AG04449 (cell line): ENCODE data around the gene TXNRD2.

Experiments
- CTCF ChIA-PET: fragments of 350-600 bp; formaldehyde crosslinking; extraction: SDS; loops from one replicate; lab custom pipeline; 2021; ENCODE audit warnings: antibody characterized with exemption; lab: Yijun Ruan, JAX
- POLR2A ChIA-PET: fragments of 400-600, 350-600 bp; formaldehyde crosslinking; extraction: SDS; loops from one replicate; lab custom pipeline; 2020; ENCODE audit warnings: antibody characterized with exemption, inconsistent platforms; lab: Yijun Ruan, JAX
- DNase-seq: peaks from one replicate; pipeline ENCODE4 v3.0.0-alpha.2; 2010; ENCODE audit warnings: low read depth, low spot score
- H3K4me3 ChIP-seq: 2 replicates; pipeline ENCODE4 v1.5.1; 2011; ENCODE audit warnings: low read depth, mild to moderate bottlenecking, control low read depth, low read length
- CTCF ChIP-seq: IDR thresholded peaks from one replicate; pipeline ENCODE4 v1.5.1; 2011; ENCODE audit warnings: mild to moderate bottlenecking, moderate library complexity, low read length, control low read depth, inconsistent platforms; ENCODE audit not compliant: insufficient read depth; ENCODE audit errors: missing control alignments

TXNRD2 gene

GRCh38 chr22:19972652-19973550 lies 31.3 kb upstream of the TXNRD2 start:
- no peak for DNase-seq
- no peak overlapping the region for H3K4me3 ChIP-seq
- TF ChIP-seq CTCF: no peak
- ChIA-PET POLR2A (interaction anchor here (1.1 to 2.4 kb wide), 2 partner anchors 12 to 40 kb away, joined by 4 to 8 read pairs; no protein-coding TSS in a partner anchor), CTCF (interaction anchor here (0.9 to 11.5 kb wide), 7 partner anchors 9 to 242 kb away, joined by 3 to 172 read pairs (median 5); no protein-coding TSS in a partner anchor)

GRCh38 chr22:19972251-19972650 lies 30.6 kb upstream of the TXNRD2 start:
- ChIA-PET POLR2A (interaction anchor here (2.4 kb wide), 1 partner anchor 41 kb away, joined by 8 read pairs; no protein-coding TSS in a partner anchor), CTCF (interaction anchor here (0.9 to 11.5 kb wide), 7 partner anchors 10 to 55 kb away, joined by 3 to 172 read pairs (median 9); no protein-coding TSS in a partner anchor)
- no peak for TF ChIP-seq CTCF
- DNase-seq: no peak
- H3K4me3 ChIP-seq: no peak overlapping the region

GRCh38 chr22:19971276-19972124 lies 29.9 kb upstream of the TXNRD2 start:
- ChIA-PET CTCF (interaction anchor here (0.9 to 11.5 kb wide), 14 partner anchors 8 to 312 kb away, joined by 3 to 172 read pairs (median 6); partner anchors contain the start of gene TANGO2), POLR2A (interaction anchor here (1.9 to 2.4 kb wide), 2 partner anchors 12 to 42 kb away, joined by 4 to 8 read pairs; no protein-coding TSS in a partner anchor)
- H3K4me3 ChIP-seq: no peak overlapping the region
- DNase-seq: no peak
- TF ChIP-seq CTCF: no peak

- CTCF ChIA-PET: interaction anchor here (0.7 to 11.5 kb wide), 21 partner anchors 8 to 321 kb away, joined by 3 to 172 read pairs (median 5); partner anchors contain the start of gene TANGO2
- TF ChIP-seq CTCF: peak; percentile 93
- POLR2A ChIA-PET: interaction anchor here (0.6 to 2.4 kb wide), 4 partner anchors 13 to 44 kb away, joined by 3 to 8 read pairs (median 4); no protein-coding TSS in a partner anchor
- no peak for DNase-seq
- no peak overlapping the region for H3K4me3 ChIP-seq
Observed at GRCh38 chr22:19970479-19971275, 29.1 kb upstream of the TXNRD2 start.

GRCh38 chr22:19970031-19970478 lies 28.4 kb upstream of the TXNRD2 start:
- ChIA-PET POLR2A (interaction anchor here (0.6 to 1.9 kb wide), 3 partner anchors 14 to 44 kb away, joined by 3 to 5 read pairs (median 4); no protein-coding TSS in a partner anchor), CTCF (interaction anchor here (0.7 to 11.5 kb wide), 18 partner anchors 9 to 322 kb away, joined by 3 to 172 read pairs (median 4); partner anchors contain the start of gene TANGO2)
- DNase-seq: no peak
- no peak overlapping the region for H3K4me3 ChIP-seq
- peak; percentile 4 for TF ChIP-seq CTCF
